B cell (primary cell): Measurements from ENCODE around the gene NRDE2. TPM values are rescaled to one million over a fixed set of nuclear protein-coding genes. Genes with fewer than 3 reads are reported as not detected.

Experiments used
- ATAC-seq: fragments of 200-7000 bp; cut with Tn5 transposase; one replicate; pipeline ENCODE4 v1.10.0; 2021; ENCODE audit warnings: low read depth, mild to moderate bottlenecking, moderate number of reproducible peaks, moderate library complexity
- CTCF ChIA-PET: fragments of 350-600 bp; sonication (Branson Sonifier 250); formaldehyde crosslinking; loops from one replicate; lab custom pipeline; 2021; ENCODE audit warnings: antibody characterized with exemption, inconsistent platforms; lab: Charles Lee
- POLR2A ChIA-PET: fragments of 350-600 bp; sonication (Branson Sonifier 250); formaldehyde crosslinking; loops from one replicate; lab custom pipeline; 2021; ENCODE audit warnings: antibody characterized with exemption; lab: Charles Lee
- DNase-seq: peaks from one replicate; pipeline ENCODE4 v3.0.0; 2013
- H2AFZ ChIP-seq: 2 replicates; pipeline ENCODE4 v1.6.1; 2012; ENCODE audit warnings: mild to moderate bottlenecking, low read depth, low read length; ENCODE audit not compliant: insufficient read depth, poor library complexity, severe bottlenecking
- H3K27ac ChIP-seq, 2 donors: 1 replicate in 1 of 2; 2 replicates in 1 of 2; pipeline ENCODE4 v1.5.1; 2012 to 2013; ENCODE audit warnings: low read length in 2 of 2, mild to moderate bottlenecking in 2 of 2, moderate library complexity in 1 of 2
- H3K27me3 ChIP-seq, 4 experiments: fragments of 200-600 bp in 1 of 4; sonication (generic) in 1 of 4; replicated peaks in 1 of 4; 1 replicate in 2 of 4; 2 replicates in 2 of 4; pipeline versions ENCODE4 v1.6.1 to v1.7.0; 2013 to 2016; ENCODE audit warnings: low read length in 3 of 4, mild to moderate bottlenecking in 2 of 4, mixed read lengths in 1 of 4, moderate library complexity in 1 of 4; ENCODE audit not compliant: insufficient read depth in 4 of 4, control insufficient read depth in 3 of 4; ENCODE audit errors: control extremely low read depth in 1 of 4
- H3K36me3 ChIP-seq, 2 experiments: replicated peaks in 1 of 2; 1 replicate in 1 of 2; 2 replicates in 1 of 2; pipeline versions ENCODE4 v1.6.1 to v1.7.1; 2013; ENCODE audit warnings: low read length in 1 of 2; ENCODE audit not compliant: insufficient read depth in 2 of 2, control insufficient read depth in 1 of 2; ENCODE audit errors: control extremely low read depth in 1 of 2, extremely low read depth in 1 of 2
- H3K4me1 ChIP-seq, 2 donors: fragments of 200-600 bp in 1 of 2; sonication (generic) in 1 of 2; 1 replicate in 1 of 2; 2 replicates in 1 of 2; pipeline versions ENCODE4 v1.5.1 to v1.6.1; 2013 to 2017; ENCODE audit warnings: low read length in 2 of 2; ENCODE audit not compliant: control insufficient read depth in 2 of 2, insufficient read depth in 2 of 2
- H3K4me2 ChIP-seq: replicated peaks from 2 replicates; pipeline ENCODE3; 2012; ENCODE audit warnings: mild to moderate bottlenecking, low read depth, low read length; ENCODE audit not compliant: poor library complexity, severe bottlenecking
- H3K4me3 ChIP-seq, 5 experiments: fragments of 200-600 bp in 1 of 5; sonication (generic) in 1 of 5; 1 replicate in 3 of 5; 2 replicates in 2 of 5; pipeline versions ENCODE4 v1.5.1 to v1.7.0; 2011 to 2016; ENCODE audit warnings: low read length in 4 of 5, mild to moderate bottlenecking in 4 of 5, low read depth in 2 of 5, control low read depth in 1 of 5, moderate library complexity in 1 of 5; ENCODE audit not compliant: insufficient read depth in 1 of 5; ENCODE audit errors: control extremely low read depth in 1 of 5, extremely low read depth in 1 of 5
- H3K79me2 ChIP-seq: fragments of 200-600 bp; sonication (generic); one replicate; pipeline ENCODE4 v1.6.0; 2016; ENCODE audit warnings: low read length; ENCODE audit not compliant: control insufficient read depth, insufficient read depth
- H3K9ac ChIP-seq: fragments of 200-600 bp; sonication (generic); 2 replicates; pipeline ENCODE4 v1.6.1; 2017; ENCODE audit warnings: mild to moderate bottlenecking, low read length, moderate library complexity
- H3K9me3 ChIP-seq, 3 donors: one replicate each; pipeline versions ENCODE4 v1.6.1 to v1.7.1; 2013; ENCODE audit warnings: low read length in 2 of 3; ENCODE audit not compliant: control insufficient read depth in 2 of 3, insufficient read depth in 1 of 3; ENCODE audit errors: control extremely low read depth in 1 of 3
- H4K20me1 ChIP-seq: 2 replicates; pipeline ENCODE4 v1.6.0; 2012; ENCODE audit warnings: mild to moderate bottlenecking, low read length; ENCODE audit not compliant: insufficient read depth, control insufficient read depth, poor library complexity, severe bottlenecking
- H3K27ac Mint-ChIP-seq: one replicate; pipeline ENCODE4 v1.8.0; 2021; ENCODE audit warnings: mixed read lengths
- H3K27me3 Mint-ChIP-seq: one replicate; pipeline ENCODE4 v1.8.0; 2021; ENCODE audit warnings: mixed read lengths
- H3K4me1 Mint-ChIP-seq: one replicate; pipeline ENCODE4 v1.8.0; 2021; ENCODE audit warnings: mixed read lengths
- H3K4me3 Mint-ChIP-seq: one replicate; pipeline ENCODE4 v1.8.0; 2021; ENCODE audit warnings: mixed read lengths
- H3K9me3 Mint-ChIP-seq: one replicate; pipeline ENCODE4 v1.8.0; 2022; ENCODE audit warnings: mixed read lengths; ENCODE audit not compliant: insufficient read depth
- EZH2 ChIP-seq: IDR thresholded peaks from 2 replicates; pipeline ENCODE4 v1.6.1; 2012; ENCODE audit warnings: borderline replicate concordance, low read depth, mild to moderate bottlenecking, moderate library complexity, low read length; ENCODE audit not compliant: insufficient read depth, poor library complexity, severe bottlenecking
- WGBS: methylation state at CpG from one replicate; pipeline ENCODE4 v1.1.5; 2013; ENCODE audit warnings: missing lambda C conversion rate; ENCODE audit not compliant: insufficient coverage; 5-methylcytosine and 5-hydroxymethylcytosine counted together
- intact Hi-C: fragments of 100-400 bp; cut with micrococcal nuclease; formaldehyde crosslinking; loops from one replicate; pipeline ENCODE4 v1.10.0; 2022
- polyA plus RNA-seq: library from polyadenylated mRNA; depleted of rRNA; stranded (reverse); fragments of >200 nt; gene quantifications from 2 replicates; pipeline ENCODE4 v1.2.3, GENCODE V29; 2012
- total RNA-seq, 2 donors: library from RNA; stranded (reverse); fragments of 120-200 nt in 1 of 2; gene quantifications; 1 replicate in 1 of 2; 2 replicates in 1 of 2; pipeline versions ENCODE4 v1.2.3 to v1.2.4, GENCODE V29; 2013 to 2022
- TF ChIP-seq, protein P1 (sequence below): fragments of 200-600 bp; IDR thresholded peaks from one replicate; pipeline ENCODE4 v1.8.0; 2022; ENCODE audit warnings: antibody characterized with exemption, mild to moderate bottlenecking

NRDE2 gene
- total and polyA plus RNA-seq, 2 donors (not counting 1 experiment from before 2014, with no cell fraction given): 5.3 to 35.8 TPM

DNA sequence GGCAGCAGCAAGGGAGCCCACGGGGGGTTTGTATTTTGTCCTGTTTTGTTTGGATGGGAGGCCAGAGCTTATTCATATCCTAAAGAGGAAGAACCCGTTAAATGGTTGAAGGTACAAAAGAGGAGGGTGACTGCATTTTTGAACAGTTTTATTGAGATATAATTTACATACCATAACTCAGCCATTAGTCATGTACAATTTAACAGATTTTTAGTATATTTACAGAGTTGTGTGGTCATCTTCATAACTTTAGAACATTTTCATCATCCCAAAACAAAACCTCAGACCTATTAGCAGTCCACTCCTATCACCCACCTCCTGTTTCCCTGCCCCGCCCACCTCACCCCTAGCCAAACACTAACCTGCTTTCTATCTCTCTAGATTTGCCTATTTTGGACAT lies 12.6 kb downstream of the NRDE2 start:
- ChIA-PET CTCF (no interaction called here), POLR2A (interaction anchor here (0.6 kb wide), 1 partner anchor 63 kb away, joined by 4 read pairs; no protein-coding TSS in a partner anchor)
- H3K4me3 Mint-ChIP-seq: no peak overlapping the region
- H3K4me1 Mint-ChIP-seq: peaks cover 8% of the 10 kb centered on the region
- intact Hi-C loops: no loop called here
- H3K27me3 ChIP-seq: no peaks in the 10 kb centered on the region
- no peaks in the 10 kb centered on the region for H3K27me3 Mint-ChIP-seq
- no peaks in the 10 kb centered on the region for H3K9me3 Mint-ChIP-seq
- DNase-seq (no peak), ATAC-seq (no peak)
- H2AFZ ChIP-seq: no peak overlapping the region
- H3K27ac Mint-ChIP-seq: no peak overlapping the region
- H3K27ac ChIP-seq: no peak overlapping the region
- H3K9me3 ChIP-seq: no peaks in the 10 kb centered on the region
- H3K79me2 ChIP-seq: peaks cover 41% of the 10 kb centered on the region
- WGBS: 80% methylated on average over 1 of the region's 3 CpGs
- TF ChIP-seq EZH2: no peak
- TF ChIP-seq, protein P1, sequence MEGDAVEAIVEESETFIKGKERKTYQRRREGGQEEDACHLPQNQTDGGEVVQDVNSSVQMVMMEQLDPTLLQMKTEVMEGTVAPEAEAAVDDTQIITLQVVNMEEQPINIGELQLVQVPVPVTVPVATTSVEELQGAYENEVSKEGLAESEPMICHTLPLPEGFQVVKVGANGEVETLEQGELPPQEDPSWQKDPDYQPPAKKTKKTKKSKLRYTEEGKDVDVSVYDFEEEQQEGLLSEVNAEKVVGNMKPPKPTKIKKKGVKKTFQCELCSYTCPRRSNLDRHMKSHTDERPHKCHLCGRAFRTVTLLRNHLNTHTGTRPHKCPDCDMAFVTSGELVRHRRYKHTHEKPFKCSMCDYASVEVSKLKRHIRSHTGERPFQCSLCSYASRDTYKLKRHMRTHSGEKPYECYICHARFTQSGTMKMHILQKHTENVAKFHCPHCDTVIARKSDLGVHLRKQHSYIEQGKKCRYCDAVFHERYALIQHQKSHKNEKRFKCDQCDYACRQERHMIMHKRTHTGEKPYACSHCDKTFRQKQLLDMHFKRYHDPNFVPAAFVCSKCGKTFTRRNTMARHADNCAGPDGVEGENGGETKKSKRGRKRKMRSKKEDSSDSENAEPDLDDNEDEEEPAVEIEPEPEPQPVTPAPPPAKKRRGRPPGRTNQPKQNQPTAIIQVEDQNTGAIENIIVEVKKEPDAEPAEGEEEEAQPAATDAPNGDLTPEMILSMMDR: no peak
- no peaks in the 10 kb centered on the region for H3K4me1 ChIP-seq
- H3K4me3 ChIP-seq: no peak overlapping the region
- H3K36me3 ChIP-seq: peaks cover 0 to 20% of the 10 kb centered on the region in 2 experiments
- H4K20me1 ChIP-seq: peaks cover 32% of the 10 kb centered on the region
- no peak overlapping the region for H3K4me2 ChIP-seq
- no peak overlapping the region for H3K9ac ChIP-seq

DNA sequence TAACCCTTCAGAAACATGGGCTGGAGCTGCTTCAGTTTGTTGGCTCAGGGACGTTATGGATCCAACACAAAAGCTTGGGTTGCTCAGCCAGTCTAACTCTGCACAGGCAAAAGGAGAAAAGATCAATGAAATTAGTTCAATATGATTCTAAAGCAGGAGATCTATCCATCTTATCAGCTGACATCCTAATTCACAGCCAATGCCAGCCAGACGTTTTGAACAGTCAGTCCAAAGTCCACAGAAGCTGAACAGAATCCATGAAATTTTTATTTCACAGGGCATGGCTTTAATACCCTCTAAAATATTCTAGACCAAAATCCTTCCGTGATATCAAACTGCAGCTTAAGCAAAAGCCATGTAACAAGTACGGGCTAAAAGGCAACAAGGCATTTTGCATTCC lies 13.7 kb downstream of the NRDE2 start:
- H3K4me1 Mint-ChIP-seq: peaks cover 8% of the 10 kb centered on the region
- peaks cover 31% of the 10 kb centered on the region for H3K79me2 ChIP-seq
- H3K36me3 ChIP-seq: peaks cover 0 to 28% of the 10 kb centered on the region in 2 experiments
- WGBS: 100% methylated on average over 2 of the region's 4 CpGs
- DNase-seq (no peak), ATAC-seq (no peak)
- ChIA-PET CTCF (interaction anchor here (0.6 kb wide), 1 partner anchor 98 kb away, joined by 3 read pairs; no protein-coding TSS in a partner anchor), POLR2A (no interaction called here)
- H3K27me3 ChIP-seq: no peaks in the 10 kb centered on the region
- no peak overlapping the region for H3K9ac ChIP-seq
- H2AFZ ChIP-seq: no peak overlapping the region
- no peak overlapping the region for H3K27ac ChIP-seq
- H3K4me2 ChIP-seq: no peak overlapping the region
- no peak overlapping the region for H3K4me3 Mint-ChIP-seq
- TF ChIP-seq, protein P1: no peak
- no peak for TF ChIP-seq EZH2
- no peaks in the 10 kb centered on the region for H3K27me3 Mint-ChIP-seq
- peaks cover 25% of the 10 kb centered on the region for H4K20me1 ChIP-seq
- no peaks in the 10 kb centered on the region for H3K9me3 Mint-ChIP-seq
- intact Hi-C loops: no loop called here
- H3K9me3 ChIP-seq: no peaks in the 10 kb centered on the region
- no peak overlapping the region for H3K27ac Mint-ChIP-seq
- no peaks in the 10 kb centered on the region for H3K4me1 ChIP-seq
- H3K4me3 ChIP-seq: no peak overlapping the region
